ENCODE results near the gene LIN9.
"Not testable (repeated sequence)": the region's sequence is repeated elsewhere in the genome, so short reads cannot be mapped to it uniquely, and the experiment has no call there.

LIN9 gene

DNA sequence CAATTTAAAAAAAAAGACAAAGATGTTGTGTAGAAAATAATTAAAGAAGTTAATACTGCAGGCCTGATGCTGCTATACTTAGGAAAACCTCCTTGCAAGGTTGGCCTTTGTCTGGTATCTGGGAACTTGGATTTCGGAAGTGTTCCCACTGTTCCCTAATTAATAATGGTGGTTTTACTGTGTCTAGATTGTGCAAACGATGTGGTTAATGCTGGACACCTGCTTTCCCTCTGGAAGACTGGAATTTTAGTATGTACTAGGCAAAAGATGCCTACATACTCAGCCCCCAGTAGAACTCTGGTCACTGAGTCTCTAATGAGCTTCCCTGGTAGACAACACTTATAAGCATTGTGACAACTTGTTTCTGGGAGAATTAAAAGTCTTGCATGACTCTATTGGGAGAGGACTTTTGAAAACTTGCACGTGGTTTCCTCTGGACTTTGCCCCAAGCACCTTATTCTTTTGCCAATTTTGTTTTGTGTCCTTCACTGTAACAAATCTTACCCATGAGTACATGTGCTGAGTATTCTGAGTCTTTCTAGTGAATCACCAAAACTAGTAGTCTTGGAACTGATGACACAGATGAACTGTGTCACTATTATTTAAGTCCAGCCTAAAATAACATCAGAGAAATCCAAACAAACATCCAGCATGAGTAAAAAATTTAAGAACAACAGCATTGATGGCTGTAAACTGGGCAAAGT is 40.4 kb downstream of the LIN9 start:
- DNase-seq, result no peak

DNA sequence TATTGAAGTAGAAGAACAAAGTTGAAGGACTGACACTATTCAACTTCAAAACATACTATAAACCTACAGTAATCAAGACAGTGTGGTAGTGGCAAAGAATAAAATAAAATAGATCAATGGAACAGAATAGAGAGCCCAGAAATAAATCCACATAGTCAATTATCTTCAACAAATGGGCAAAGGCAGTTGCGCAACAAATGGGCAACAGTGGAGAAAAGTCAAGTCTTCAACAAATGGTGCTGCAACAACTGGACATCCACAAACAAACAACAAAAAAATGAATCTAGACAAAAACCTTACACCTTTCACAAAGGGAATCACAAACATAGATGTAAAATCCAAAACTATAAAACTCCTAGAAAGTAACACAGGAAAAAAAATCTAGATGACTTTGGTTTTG is 47.1 kb downstream of the LIN9 start:
- no peak for DNase-seq

DNA sequence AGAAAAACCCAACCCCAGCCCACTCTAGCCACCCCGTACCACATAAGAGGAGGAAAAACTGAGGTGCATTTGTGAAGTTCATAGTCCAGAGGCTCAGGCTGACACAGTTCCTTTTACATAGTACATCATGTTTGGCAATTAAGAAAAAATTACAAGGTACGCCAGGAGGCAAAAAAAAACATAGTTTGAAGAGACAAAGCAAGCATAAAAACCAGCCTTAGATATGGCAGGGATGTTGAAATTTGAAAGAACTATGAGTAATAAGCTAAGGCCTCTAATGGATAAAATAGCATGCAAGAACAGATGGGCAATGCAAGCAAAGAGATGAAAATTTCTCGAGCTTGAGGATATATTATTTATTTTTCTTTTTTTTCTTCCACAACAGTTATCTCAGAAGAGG is 53.6 kb downstream of the LIN9 start:
- DNase-seq, result no peak

DNA sequence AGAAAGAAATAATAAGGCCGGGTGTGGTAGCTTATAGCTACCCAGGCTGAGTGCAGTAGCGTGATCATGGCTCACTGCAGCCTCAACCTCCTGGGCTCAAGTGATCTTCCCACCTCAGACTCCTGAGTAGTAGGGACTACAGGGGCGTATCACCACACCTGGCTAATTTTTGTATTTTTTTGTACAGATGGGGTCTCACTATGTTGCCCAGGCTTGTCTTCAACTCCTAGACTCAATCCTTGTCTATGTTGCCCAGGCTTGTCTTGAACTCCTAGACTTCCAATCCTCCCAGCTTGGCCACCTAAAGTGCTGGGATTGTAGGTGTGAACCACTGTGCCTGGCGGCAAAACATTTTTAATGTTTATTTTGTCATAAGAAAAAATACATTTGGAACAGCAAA is 55.0 kb downstream of the LIN9 start:
- no peak for DNase-seq

DNA sequence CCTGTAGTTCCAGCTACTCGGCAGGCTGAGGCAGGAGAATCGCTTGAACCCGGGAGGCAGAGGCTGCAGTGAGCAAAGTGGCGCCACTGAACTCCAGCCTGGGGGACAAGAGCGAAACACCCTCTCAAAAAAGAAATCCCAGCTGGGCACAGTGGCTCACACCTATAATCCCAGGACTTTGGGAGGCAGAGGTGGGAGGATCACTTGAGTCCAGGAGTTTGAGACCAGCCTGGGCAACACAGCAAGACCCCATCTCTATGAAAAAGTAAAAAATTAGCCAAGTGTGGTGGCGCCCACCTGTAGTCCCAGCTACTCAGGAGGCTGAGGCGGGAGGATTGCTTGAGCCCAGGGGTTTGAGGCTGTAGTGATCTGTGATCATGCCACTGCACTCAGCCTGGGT is 56.1 kb downstream of the LIN9 start:
- not testable (repeated sequence) for DNase-seq

DNA sequence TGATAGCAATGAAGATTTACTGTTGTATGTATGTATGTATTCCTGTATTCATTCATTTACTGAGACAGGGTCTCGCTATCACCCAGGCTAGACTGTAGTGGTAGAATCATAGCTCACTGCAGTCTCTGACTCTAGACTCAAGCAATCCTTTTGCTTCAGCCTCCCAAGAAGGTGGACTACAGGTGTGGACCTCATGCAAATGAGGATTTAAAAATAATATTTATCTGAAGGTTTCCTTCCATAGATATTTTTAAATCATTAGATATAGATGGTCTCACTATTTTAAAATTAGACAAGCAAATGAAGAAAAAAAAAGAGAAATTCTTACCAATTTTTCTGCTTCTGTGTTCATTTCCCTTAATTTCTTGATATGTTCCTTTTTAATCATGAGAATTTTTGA is 58.5 kb downstream of the LIN9 start:
- DNase-seq, result no peak

DNA sequence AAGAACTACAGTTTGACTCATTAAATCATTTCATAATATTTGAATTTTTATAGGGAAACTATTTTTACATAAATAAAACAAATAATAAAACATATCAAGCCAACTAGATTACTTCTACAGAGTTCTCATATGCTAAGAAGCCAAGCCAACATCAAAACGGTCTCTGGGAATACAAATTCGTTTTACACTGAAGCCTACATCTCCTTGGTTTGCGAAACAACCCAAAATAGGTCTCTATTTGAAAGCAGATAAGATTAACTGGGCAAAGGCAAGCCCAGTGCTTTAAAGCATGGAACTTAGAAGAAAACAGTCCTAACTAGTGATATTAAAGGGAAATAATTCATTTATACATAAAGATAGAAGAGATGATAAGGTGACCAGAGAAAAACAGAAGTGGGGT is 60.2 kb downstream of the LIN9 start:
- DNase-seq, result no peak

DNA sequence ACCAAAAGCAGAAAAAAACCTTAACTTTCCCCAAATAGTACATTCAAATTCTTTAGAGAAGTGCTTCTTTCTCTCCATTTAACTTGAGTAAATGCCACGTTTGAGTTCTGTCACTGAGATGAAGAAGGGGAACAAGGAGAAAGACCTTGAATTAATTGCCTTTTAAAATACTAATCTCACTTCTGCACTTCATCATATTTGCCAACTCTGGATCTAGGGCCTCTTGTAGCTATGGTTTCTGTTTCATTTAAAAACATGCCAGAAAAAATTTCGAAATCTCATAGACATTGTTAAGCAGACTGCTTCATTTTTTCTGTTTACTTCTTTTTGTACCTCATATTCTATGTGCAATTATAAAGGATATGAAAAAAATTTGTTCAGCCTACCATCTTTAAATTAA is 60.9 kb downstream of the LIN9 start:
- DNase-seq, result no peak

DNA sequence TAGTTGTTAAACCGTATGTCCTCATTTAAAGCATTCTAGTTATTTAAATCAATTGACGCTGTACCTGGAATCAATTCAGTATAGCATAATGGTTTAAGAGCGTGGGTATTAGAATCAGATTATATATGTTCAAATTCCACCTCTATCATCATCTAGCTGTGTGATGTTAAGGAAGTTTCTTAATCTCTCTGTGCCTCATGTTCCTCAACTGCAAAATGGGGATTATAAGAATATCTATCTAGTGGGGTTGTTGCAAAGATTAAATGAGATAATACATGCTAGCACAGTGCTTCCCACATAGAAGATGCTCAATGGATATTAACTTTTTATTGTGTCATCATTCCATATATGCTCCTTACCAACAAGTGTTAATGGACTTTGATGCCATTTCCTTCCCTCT is 69.5 kb downstream of the LIN9 start:
- DNase-seq, result no peak

DNA sequence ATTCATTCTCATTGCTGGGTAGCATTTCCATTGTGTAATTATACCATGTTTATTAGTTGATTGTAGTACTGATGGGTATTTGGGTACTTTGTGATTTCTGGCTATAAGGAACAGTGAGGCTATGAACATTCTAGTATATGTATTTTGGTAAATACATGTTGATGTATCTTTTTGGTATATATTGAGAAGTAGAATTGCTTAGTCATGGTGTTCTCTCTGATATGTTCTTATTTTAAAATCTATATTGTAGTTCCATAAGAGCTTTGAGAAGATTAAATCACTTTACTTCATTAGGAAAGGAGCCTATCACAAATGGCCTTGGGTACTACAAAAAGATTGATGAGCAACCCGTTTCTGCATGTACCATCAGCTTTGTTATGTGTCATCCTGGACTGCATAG is 72.1 kb downstream of the LIN9 start:
- no peak for DNase-seq

DNA sequence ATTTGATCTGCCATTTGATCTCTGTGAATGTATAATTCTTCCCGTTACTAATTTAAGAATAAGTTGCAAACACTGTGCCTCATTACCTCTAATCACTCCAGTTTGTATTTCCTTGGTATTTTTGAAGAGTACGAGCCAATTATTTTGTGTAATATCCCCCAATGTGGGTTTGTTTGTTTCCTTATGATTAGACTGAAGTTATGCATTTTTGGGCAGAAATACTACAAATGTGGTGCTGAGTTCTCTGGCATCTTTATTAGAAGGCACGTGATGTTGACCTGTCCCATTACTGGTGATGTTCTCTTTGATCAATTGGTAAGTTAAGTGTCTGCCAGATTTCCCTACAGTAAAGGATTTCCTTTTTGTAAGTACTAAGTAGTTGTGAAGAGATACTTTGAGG is 75.2 kb downstream of the LIN9 start:
- no peak for DNase-seq

DNA sequence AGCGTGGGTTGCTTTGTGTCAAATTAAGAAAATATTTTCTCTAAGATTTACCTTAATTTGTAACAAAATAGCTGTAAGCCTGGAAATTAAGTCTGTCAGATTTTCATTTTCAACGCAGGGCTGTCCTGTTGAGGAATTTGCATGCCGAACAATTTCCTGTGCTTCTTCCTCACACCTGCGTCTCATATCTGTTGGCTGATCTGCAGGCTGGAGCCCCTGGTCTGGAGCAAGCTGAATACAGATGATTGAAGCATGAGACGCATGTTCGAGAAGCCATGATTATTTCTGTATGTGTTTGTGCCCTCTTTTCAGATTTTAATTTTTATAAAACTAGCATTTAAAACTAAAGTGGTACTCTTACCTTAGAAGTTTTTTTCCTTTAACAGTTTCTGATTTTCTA is 75.7 kb downstream of the LIN9 start:
- no peak for DNase-seq

DNA sequence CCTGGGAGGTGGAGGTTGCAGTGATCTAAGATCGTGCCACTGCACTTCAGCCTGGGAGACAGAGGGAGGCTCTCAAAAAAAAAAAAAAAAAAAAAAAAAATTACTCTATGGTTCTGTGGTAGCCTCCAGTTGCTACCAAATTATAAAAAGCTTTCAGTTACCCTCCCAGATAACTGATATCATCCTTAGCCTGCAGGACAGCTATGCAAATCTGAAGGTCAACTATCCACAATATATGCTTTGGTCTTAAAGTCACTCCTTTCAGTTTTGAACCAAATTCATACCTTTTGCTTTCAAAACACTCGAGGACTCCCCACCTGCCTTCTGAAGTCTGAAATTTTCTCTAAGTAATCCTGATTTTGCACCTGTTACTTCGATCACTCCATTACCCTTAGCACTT is 82.4 kb downstream of the LIN9 start:
- no peak for DNase-seq

DNA sequence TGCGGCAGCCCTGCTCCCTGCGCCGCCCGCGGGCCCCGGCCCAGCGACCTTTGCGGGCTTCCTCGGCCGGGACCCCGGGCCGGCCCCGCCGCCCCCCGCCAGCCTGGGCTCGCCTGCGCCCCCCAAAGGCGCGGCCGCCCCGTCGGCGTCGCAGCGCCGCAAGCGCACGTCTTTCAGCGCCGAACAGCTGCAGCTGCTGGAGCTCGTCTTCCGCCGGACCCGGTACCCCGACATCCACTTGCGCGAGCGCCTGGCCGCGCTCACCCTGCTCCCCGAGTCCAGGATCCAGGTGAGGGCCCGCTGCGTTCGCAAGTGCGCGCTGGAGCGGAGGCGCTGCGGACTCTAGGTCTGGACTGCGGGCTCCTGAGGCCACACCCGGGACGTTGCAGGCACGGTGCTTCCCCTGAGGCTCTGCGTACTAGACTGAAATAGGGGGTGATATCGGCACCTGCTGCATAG is 85.1 kb downstream of the LIN9 start:
- peak in 1 of 5 donors; percentile 36 for DNase-seq

DNA sequence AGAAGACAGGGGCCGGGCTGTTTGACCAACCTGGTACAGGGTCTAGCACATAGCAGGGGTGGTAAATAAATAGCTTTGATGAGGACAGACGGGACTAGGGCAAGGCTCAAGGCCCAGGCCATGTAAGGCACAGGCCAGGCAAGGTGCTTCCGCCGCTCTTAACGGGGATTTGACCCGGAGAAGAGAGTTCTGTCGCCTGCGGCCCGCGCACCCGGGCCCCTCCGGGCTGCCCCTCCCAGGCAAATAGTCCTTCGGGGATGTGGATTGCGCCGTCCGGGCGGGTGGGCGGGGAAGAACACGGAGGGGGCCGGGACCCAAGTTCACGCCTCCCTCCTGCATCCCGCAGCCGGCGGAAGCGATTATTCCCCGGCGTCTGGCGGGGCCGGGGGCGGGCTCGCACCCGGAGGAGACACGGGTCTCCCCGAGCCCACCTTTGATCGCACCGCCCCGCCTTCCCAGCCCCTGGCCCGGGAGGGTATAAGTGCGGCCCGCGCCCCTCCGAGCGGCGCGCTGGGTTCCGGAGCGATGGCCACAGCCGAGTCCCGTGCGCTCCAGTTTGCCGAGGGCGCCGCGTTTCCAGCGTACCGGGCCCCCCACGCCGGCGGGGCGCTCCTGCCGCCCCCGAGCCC is 85.7 kb downstream of the LIN9 start, which contains the start of gene MIXL1:
TSS of gene MIXL1 (plus strand) at position 508 of the 629 bp plus-strand sequence. CDS start at position 526, 18 bp downstream.
- DNase-seq, result no peak

DNA sequence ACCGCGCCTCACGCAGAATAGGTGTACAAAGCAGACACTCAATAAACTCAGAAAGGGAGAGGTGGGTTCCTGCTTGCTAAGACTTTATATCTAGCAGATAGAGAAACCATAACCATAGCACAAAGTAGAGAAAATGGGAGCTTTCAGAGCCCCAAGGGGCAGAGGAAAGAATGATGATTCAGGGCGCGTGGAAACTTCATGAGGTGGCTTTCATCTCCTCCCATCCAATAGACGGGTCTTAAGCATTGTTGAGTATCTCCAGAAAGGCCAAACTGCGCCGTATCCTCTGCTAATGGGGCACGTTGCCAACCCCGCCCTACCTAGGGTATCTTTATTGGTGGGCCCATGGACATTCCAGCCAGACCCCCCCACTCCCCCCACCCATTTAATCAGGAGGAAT is 86.3 kb downstream of the LIN9 start:
- DNase-seq, result no peak

DNA sequence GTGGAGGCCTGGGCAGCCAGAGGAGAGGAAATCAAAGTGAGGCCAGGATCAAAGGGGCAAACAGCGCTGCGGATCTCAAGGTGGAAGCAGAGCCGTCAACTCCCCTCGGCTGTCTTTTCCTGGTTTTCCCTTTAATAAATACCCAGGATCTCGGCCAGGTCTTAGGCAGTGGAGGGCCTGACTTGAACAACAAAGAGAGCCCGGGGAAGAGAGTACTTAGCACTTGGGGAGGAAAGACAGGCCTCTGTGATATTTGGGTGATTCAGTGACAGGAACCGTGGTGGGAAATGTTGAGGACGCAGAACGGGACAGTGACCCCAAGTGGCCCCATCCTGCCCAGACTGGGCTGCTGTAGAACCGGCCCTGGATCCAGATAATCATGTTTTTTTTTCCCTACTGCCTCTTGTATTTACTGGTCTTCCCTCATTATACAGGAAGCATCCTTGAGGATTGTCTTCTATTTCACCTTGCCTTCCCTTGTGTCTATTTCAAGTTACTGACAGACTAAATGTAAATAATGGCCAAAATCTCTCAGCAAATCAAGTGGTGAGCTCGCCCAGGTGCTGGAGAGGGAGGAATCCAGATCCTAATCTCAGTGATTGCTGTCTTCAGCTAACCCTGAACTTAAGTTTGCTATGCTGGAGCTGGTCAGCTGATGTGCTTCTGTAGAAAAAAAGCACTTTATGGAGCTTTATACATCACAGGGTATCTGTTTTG is 88.3 kb downstream of the LIN9 start:
- DNase-seq, result no peak

DNA sequence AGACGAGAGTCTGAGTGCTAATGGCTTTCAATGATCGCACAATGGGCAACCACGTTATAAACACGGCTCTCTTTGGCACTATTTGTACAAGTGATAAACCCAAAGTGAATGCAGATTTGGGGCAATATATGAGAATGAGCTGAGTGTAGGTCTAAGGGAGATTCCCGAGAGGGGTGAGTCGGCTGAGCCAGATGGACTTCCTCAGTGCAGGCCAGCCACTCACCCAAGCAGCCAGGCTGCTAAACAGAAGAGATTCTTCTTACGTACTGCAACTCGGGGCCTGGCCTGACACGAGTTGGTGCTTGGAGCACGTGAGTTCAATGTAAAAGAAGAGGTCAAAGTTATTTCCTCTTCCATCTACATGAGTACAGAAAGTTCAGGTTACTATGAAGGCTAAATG is 91.7 kb downstream of the LIN9 start:
- DNase-seq, result no peak

DNA sequence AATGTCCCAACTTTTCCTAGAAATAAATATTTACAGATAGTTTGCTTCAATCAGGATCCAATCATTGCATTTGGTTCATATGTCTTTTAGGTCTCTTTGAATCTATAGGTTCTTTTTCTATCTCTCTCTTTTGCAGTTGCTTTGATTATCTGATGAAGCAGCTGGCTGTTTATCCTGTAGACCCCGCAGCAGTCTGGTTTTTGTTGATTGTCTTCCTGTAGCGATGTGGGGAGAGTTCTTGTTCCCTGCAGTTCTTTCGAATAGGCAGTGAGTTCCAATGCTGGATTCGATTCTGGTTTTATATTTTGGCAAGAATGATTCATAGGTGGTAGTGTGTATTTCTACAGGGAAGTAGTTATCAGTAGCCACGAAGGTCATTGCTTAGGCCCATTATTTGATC is 92.9 kb downstream of the LIN9 start:
- DNase-seq, result no peak

DNA sequence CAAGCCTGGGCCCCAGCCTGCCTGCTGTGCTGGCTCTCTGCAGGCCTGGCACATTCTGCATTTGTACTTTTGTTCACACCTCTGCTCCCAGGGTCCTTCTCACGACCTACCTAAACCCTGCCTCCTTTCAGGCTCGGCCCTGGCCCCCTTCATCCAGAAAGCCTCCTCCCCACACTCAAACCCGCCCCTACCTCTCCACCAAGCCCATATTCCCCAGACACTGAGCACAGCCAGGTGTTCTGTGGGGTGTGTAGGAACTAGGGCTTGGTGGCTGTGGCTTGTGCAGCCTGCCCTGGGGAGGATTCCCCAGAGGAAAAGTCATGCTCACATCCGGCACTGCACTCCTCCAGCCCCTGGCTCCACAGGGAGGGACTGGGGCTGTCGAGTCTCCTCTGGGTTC is 93.7 kb downstream of the LIN9 start:
- no peak for DNase-seq

DNA sequence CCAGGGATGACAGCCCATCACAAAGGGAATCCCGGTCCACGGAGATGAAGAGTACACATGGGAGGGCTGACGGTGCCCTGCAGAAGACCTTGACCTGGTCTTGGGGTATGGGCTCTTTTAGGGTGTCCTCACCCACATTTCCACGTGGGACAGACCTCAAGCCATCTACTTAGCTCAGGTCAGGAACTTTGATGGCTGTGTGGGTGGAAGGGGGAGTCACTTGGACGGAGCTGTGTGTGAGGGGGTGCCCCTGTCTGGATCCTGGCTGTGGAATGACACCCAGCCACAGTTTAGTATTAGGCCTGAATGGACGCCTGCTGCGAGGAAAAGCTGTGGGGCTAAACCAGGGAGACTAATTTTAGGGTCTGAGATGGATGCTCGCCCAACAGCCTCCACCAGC is 96.4 kb downstream of the LIN9 start:
- DNase-seq, result no peak

DNA sequence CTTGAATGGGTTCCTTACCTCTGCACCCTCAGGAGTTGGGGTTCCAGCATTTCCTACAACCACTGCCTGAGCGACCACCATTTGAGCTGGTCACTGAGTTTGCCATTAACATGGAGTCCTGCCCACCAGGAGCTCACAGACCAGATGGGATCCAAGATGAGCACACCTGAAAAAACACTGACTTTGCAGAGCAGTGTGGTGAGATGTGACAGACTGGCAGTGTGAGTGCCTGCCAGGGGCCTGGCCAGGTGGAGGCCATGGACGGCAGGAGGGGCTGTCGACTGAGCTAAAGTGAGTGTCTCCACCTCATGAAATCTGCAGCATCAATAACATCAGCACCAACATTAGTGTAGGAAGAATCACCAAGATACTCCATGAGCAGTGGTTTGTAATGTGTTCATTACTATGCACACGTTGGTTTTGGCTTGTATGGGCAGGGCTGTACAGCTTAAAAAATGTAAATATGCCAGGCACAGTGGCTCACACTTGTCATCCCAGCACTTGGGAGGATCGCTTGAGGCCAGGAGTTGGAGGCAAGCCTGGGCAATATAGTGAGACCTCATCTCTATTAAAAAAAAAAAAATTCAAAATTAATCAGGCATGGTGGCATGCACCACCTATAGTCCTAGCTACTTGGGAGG is 97.7 kb downstream of the LIN9 start:
- DNase-seq, result no peak

DNA sequence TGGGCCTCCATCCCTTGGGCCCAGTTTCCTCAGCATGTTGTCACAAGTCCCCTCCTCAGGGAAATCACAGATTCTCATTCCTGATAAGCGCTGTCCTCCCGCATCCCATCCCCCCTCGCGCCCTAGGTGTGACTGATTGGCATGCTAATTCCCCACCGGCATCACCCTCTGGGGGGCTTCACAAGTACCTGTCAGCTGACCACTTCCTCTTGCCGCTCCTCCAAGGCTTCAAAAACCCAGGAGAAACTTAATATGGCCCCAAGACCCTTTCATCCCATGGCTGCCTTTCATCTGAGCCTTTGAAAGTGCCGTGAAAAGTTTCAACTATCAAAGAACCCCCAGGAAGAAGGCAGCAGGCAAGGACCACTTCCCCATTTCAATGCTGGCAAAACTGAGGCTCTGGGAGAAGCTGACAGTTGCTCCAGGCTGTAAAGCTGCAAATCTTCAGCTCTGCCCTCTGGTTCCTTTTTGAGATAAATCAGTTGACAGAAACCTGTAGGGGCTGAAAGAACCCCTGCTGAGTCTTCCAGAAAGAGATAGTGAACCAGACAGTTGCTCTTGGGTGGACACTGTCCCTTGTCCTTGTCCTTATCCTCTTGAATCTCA is 98.3 kb downstream of the LIN9 start:
- DNase-seq, result no peak

All from T-helper 1 cell (primary cell).